ENCODE data around the gene GABRB2.

The GABRB2 gene

GRCh38 chr5:161414037-161414436 is 132.5 kb downstream of the GABRB2 start:
- Histone ChIP-seq H3K4me2 (ENCODE audit: insufficient read depth, low read length) (no peak overlapping the region), H3K4me1 (ENCODE audit: insufficient read depth, low read length) (no peaks in the 10 kb centered on the region), H3K27me3 (ENCODE audit: insufficient read depth, low read length, poor library complexity) (no peaks in the 10 kb centered on the region), H3K9ac (ENCODE audit: low read depth, low read length) (no peak overlapping the region), H3K4me3 (ENCODE audit: low read depth in 1 of 2, low read length in 2 of 2) (no peak overlapping the region), H3K79me2 (ENCODE audit: insufficient read depth, low read length) (no peaks in the 10 kb centered on the region), H3K36me3 (ENCODE audit: insufficient read depth, low read length) (no peaks in the 10 kb centered on the region), H2AFZ (ENCODE audit: low read depth, low read length) (no peak overlapping the region), H4K20me1 (ENCODE audit: insufficient read depth, low read length) (no peaks in the 10 kb centered on the region), H3K9me3 (ENCODE audit: insufficient read depth, low read length, severe bottlenecking) (no peaks in the 10 kb centered on the region), H3K27ac (ENCODE audit: low read length) (no peak overlapping the region)
- TF ChIP-seq CTCF (IDR thresholded peaks at IDR 0.05; ENCODE audit: borderline replicate concordance, extremely low read depth, low read length, poor library complexity, severe bottlenecking) (no peak), EZH2 (IDR thresholded peaks at IDR 0.05; ENCODE audit: borderline replicate concordance, low read depth, low read length, severe bottlenecking) (no peak)
- DNase-seq: no peak
- ATAC-seq (ENCODE audit: insufficient read depth, low read depth): no peak

GRCh38 chr5:161412792-161413191 is 133.7 kb downstream of the GABRB2 start:
- Histone ChIP-seq H4K20me1 (ENCODE audit: insufficient read depth, low read length) (no peaks in the 10 kb centered on the region), H3K36me3 (ENCODE audit: insufficient read depth, low read length) (no peaks in the 10 kb centered on the region), H3K27me3 (ENCODE audit: insufficient read depth, low read length, poor library complexity) (no peaks in the 10 kb centered on the region), H3K4me3 (ENCODE audit: low read depth in 1 of 2, low read length in 2 of 2) (no peak overlapping the region), H3K79me2 (ENCODE audit: insufficient read depth, low read length) (no peaks in the 10 kb centered on the region), H3K9ac (ENCODE audit: low read depth, low read length) (no peak overlapping the region), H3K4me2 (ENCODE audit: insufficient read depth, low read length) (no peak overlapping the region), H3K9me3 (ENCODE audit: insufficient read depth, low read length, severe bottlenecking) (no peaks in the 10 kb centered on the region), H2AFZ (ENCODE audit: low read depth, low read length) (no peak overlapping the region), H3K4me1 (ENCODE audit: insufficient read depth, low read length) (no peaks in the 10 kb centered on the region), H3K27ac (ENCODE audit: low read length) (no peak overlapping the region)
- DNase-seq: no peak
- no peak for ATAC-seq (ENCODE audit: insufficient read depth, low read depth)
- no peak for TF ChIP-seq EZH2 (IDR thresholded peaks at IDR 0.05; ENCODE audit: borderline replicate concordance, low read depth, low read length, severe bottlenecking)

- H3K79me2 ChIP-seq (ENCODE audit: insufficient read depth, low read length): no peaks in the 10 kb centered on the region
- no peaks in the 10 kb centered on the region for H3K36me3 ChIP-seq (ENCODE audit: insufficient read depth, low read length)
- no peaks in the 10 kb centered on the region for H3K4me1 ChIP-seq (ENCODE audit: insufficient read depth, low read length)
- no peak overlapping the region for H2AFZ ChIP-seq (ENCODE audit: low read depth, low read length)
- no peaks in the 10 kb centered on the region for H3K9me3 ChIP-seq (ENCODE audit: insufficient read depth, low read length, severe bottlenecking)
- no peaks in the 10 kb centered on the region for H4K20me1 ChIP-seq (ENCODE audit: insufficient read depth, low read length)
- no peak overlapping the region for H3K9ac ChIP-seq (ENCODE audit: low read depth, low read length)
- H3K27me3 ChIP-seq (ENCODE audit: insufficient read depth, low read length, poor library complexity): no peaks in the 10 kb centered on the region
- DNase-seq (no peak), ATAC-seq (ENCODE audit: insufficient read depth, low read depth) (no peak)
- H3K4me2 ChIP-seq (ENCODE audit: insufficient read depth, low read length): no peak overlapping the region
- H3K4me3 ChIP-seq (ENCODE audit: low read depth in 1 of 2, low read length in 2 of 2): no peak overlapping the region
- TF ChIP-seq EZH2 (IDR thresholded peaks at IDR 0.05; ENCODE audit: borderline replicate concordance, low read depth, low read length, severe bottlenecking) (no peak), CTCF (IDR thresholded peaks at IDR 0.05; ENCODE audit: borderline replicate concordance, extremely low read depth, low read length, poor library complexity, severe bottlenecking) (no peak)
- no peak overlapping the region for H3K27ac ChIP-seq (ENCODE audit: low read length)
Observed at GRCh38 chr5:161411156-161411555, 135.4 kb downstream of the GABRB2 start.

- no peaks in the 10 kb centered on the region for H3K79me2 ChIP-seq (ENCODE audit: insufficient read depth, low read length)
- H3K27me3 ChIP-seq (ENCODE audit: insufficient read depth, low read length, poor library complexity): no peaks in the 10 kb centered on the region
- H2AFZ ChIP-seq (ENCODE audit: low read depth, low read length): no peak overlapping the region
- H3K36me3 ChIP-seq (ENCODE audit: insufficient read depth, low read length): no peaks in the 10 kb centered on the region
- H3K9me3 ChIP-seq (ENCODE audit: insufficient read depth, low read length, severe bottlenecking): no peaks in the 10 kb centered on the region
- DNase-seq (no peak), ATAC-seq (ENCODE audit: insufficient read depth, low read depth) (no peak)
- no peaks in the 10 kb centered on the region for H4K20me1 ChIP-seq (ENCODE audit: insufficient read depth, low read length)
- no peak overlapping the region for H3K27ac ChIP-seq (ENCODE audit: low read length)
- no peak overlapping the region for H3K9ac ChIP-seq (ENCODE audit: low read depth, low read length)
- TF ChIP-seq CTCF (IDR thresholded peaks at IDR 0.05; ENCODE audit: borderline replicate concordance, extremely low read depth, low read length, poor library complexity, severe bottlenecking) (no peak), EZH2 (IDR thresholded peaks at IDR 0.05; ENCODE audit: borderline replicate concordance, low read depth, low read length, severe bottlenecking) (no peak)
- H3K4me3 ChIP-seq (ENCODE audit: low read depth in 1 of 2, low read length in 2 of 2): no peak overlapping the region
- H3K4me2 ChIP-seq (ENCODE audit: insufficient read depth, low read length): no peak overlapping the region
- no peaks in the 10 kb centered on the region for H3K4me1 ChIP-seq (ENCODE audit: insufficient read depth, low read length)
Observed at GRCh38 chr5:161410640-161411039, 135.9 kb downstream of the GABRB2 start.
